NCI-H345 (cell line): Measurements from ENCODE around the gene GLI1.
"Not testable (repeated sequence)": the region's sequence is repeated elsewhere in the genome, so short reads cannot be mapped to it uniquely, and the experiment has no call there.

Source experiments
- DNase-seq: peaks from one replicate; lab custom pipeline; 2025; lab: John Stamatoyannopoulos, UW

The GLI1 gene

DNA sequence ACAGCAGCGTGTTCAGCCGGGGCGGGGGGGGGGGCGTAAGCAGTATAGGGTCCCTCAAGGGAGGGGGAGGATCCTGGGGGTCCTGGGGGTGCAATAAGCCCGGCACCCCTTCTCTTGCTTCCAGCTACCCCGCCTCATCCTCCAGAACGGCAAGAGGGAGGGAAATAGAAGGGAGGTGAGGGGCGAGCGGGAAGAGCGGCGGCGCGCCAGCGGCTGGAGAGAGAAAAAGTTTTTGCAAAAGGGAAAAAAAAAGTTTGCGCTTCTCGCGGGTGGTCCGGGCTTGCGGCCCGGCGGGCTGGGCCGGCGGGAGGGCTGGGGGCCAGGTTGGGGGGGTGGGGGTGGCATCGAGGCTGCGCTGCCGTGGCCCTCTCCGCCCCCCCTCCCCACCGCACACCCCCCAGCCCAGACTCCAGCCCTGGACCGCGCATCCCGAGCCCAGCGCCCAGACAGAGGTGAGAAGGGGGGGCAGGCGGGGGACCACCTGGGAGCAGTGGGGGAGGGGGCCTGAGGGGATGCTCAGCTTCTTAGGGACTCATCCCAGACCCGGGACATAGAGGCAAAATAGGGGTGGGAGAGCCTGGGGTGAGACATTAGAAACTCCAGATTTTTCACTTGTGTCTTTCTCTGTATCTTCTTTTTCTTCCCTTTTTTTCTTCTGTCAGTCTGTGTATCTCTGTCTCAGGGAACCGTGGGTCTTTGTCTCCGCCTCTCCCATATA lies at the start of gene GLI1:
Gene GLI1, plus strand, starts transcription at position 36 of the 718 bp plus-strand sequence. CDS start 3,907 bp downstream, outside the sequence.
- no peak for DNase-seq

DNA sequence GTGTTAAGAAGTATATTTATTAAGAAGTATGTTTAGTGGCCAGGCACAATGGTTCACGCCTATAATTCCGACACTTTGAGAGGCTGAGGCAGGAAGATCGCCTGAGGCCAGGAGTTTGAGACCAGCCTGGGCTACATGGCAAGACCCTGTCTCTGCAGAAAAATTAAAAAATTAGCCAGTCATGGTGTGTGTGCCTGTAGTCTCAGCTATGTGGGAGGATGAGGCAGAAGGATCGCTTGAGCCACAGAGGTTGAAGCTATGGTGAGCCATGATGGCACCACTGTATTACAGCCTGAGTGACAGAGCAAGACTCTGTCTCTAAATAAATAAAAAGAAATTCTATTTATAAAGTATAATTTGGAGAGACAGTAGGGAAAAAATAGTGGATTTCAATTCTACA lies 49.1 kb upstream of the GLI1 start:
- no peak for DNase-seq

DNA sequence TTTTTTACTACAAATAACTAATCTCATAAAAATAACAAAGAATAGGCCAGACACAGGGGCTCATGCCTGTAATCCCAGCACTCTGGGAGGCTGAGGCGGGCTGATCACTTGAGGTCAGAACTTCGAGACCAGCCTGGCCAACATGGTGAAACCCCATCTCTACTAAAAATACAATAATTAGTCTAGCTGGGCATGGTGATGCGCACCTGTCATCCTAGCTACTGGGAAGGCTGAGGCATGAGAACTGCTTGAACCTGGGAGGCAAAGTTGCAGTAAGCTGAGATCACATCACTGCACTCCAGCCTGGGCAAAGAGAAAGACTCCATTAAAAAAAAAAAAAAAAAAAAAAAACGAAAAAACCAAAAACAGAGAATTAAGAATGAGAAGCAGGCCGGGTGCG lies 45.4 kb upstream of the GLI1 start:
- not testable (repeated sequence) for DNase-seq

DNA sequence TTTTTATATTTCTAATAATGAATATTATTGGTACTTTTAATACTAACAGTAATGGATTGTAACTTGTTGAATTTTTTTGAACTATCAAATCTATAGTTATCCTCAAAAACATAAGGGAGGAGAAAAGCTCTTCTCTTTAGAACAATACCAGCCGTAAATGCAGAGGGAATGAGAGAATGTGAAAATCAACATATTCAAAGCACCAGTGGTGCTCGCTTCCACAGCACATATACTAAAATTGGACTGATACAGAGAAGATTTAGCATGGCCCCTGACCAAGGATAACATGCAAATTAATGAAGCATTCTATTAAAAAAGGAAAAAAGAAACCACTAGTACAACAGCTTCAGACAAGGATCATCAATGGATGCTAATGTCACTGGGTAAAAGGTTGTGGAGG lies 44.5 kb upstream of the GLI1 start:
- no peak for DNase-seq

DNA sequence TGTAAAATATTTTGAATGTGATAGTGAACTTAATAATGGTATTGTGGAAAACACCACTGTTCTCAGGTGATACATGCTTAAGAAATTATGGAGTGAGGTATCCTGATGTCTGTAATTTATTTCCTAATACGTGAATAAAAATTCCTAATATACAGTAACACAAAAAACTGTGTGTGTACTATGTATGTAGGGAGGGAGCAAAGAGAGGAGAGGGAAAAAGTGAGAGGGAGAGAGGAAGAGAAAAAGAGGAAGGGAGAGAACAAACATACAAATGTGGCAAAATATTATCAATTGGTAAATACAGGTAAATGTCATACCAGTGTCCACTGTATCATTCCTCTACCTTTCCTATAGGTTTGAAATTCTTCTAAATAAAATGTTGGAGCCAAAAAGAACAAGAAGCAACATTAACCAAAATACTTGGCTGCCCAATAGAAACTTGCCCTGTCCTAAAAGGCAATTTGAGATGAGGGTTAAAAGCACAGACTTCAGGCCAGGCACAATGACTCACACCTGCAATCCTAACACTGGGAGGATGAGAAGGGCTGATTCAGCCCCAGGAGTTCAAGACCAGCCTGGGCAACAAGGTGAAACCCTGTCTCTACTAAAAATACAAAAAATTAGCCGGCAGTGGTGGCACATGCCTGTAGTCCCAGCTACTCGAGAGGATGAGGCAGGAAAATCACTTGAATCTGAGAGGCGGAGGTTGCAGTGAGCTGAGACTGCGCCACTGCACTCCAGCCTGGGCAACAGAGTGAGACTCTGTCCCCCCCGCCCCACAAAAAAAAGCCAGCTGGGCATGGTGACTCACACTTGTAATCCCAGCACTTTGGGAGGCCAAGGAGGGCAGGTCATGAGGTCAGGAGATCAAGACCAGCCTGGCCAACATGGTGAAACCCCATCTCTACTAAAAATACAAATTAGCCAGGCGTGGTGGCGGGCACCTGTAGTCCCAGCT lies 43.3 kb upstream of the GLI1 start:
- no peak for DNase-seq

DNA sequence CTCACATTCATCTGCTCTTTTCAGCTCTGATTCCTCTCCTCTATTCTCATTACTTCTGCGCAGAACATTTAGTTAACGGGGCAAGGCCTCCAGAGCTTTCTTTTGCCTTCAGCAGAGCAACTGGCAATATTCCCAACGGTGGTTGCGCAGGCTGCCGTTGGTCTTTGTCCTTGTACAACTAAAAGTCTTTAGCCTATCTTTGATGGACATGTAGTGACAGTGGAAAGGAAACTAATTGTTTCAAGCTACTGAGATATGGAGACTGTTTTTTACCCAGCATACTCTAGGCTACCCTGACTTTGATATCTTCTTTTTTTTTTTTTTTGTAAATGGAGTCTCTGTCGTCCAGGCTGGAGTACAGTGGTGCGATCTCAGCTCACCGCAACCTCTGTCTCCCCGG lies 41.3 kb upstream of the GLI1 start:
- DNase-seq: no peak

DNA sequence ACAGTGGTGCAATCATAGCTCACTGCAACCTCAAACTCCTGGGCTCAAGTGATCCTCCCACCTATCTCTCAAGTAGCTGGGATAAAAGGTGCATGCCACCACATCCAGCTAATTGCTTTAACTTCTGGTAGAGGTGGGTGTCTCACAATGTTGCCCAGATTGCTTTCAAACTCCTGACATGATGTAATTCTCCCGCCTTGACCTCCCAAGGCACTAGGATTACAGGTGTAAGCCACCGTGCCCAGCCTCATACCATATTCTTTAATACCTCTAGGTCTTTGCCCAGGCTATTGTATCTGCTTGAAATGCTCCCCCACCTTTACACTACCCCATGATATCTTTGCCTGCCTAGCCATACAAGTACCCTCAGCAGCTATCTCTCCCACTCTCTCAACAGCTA lies 40.1 kb upstream of the GLI1 start:
- no peak for DNase-seq

DNA sequence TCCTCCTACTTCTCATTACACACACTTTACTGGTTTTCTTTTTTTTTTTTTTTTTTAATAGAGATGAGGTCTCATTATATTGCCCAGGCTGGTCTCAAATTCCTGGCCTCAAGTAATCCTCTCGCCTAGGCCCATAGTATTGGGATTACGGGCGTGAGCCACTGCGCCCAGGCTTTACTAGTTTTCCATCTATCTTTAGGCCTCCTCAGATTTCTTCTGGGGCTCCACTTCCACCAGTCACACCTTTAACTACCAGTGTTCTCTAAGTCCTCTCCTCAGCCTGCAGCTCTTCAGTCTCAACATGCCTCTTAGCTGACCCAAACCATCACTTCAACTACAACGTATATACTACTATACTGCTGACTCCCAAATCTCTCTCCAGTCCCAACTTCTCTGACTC lies 39.1 kb upstream of the GLI1 start:
- no peak for DNase-seq

DNA sequence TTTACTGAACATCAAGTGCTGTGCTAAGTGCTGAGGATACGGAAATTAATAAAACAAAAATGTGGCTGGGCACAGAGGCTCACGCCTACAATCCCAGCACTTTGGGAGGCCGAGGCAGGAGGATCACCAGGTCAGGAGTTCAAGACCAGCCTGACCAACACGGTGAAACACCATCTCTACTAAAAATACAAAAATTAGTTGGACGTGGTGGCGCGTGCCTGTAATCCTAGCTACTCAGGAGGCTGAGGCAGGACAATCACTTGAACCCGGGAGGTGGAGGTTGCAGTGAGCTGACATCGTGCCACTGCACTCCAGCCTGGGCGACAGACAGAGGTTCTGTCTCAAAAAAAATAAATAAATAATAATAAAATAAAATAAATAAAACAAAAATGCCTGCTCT lies 32.6 kb upstream of the GLI1 start:
- not testable (repeated sequence) for DNase-seq

DNA sequence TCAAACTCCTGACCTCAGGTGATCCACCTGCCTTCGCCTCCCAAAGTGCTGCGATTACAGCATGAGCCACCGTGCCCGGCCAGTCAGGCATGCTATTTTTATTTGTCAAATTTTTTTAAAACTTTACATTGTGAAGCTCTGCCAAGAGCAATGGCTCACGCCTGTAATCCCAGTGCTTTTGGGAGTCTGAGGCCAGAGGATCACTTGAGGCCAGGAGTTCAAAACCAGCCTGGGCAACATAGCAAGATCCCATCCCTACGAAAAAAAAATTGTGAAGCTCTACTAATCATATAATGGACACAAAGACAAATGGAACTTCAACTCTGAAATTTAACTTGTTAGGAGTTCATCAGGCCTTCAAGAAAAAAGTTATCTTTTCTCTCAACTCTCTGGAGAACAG lies 30.6 kb upstream of the GLI1 start:
- DNase-seq: no peak

DNA sequence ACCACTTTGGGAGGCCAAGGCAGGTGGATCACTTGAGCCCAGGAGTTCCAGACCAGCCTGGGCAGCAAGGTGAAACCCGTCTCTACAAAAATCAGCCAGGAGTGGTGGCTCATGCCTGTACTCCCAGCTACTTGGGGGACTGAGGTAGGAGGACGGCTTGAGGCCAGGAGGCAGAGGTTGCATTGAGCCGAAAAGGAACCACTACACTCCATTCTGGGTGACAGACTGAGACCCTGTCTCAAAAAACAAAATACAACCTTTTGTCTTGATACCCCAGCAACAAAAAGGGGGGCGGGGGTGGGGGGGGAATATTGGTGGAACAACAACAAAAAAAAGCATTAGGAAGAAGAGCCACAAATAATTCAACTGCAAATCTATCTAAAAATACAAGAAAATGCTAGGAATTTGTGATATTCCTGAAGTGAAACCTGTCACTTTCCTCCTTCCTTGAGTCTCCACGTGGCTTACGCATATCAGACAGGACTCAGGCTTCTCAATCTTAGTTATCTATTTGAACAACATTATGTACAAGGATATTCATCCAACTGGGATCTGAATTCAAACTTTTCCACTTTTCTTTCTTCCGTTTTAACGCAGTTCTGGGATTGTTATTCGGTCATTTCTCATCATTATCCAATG lies 30.0 kb upstream of the GLI1 start:
- no peak for DNase-seq

DNA sequence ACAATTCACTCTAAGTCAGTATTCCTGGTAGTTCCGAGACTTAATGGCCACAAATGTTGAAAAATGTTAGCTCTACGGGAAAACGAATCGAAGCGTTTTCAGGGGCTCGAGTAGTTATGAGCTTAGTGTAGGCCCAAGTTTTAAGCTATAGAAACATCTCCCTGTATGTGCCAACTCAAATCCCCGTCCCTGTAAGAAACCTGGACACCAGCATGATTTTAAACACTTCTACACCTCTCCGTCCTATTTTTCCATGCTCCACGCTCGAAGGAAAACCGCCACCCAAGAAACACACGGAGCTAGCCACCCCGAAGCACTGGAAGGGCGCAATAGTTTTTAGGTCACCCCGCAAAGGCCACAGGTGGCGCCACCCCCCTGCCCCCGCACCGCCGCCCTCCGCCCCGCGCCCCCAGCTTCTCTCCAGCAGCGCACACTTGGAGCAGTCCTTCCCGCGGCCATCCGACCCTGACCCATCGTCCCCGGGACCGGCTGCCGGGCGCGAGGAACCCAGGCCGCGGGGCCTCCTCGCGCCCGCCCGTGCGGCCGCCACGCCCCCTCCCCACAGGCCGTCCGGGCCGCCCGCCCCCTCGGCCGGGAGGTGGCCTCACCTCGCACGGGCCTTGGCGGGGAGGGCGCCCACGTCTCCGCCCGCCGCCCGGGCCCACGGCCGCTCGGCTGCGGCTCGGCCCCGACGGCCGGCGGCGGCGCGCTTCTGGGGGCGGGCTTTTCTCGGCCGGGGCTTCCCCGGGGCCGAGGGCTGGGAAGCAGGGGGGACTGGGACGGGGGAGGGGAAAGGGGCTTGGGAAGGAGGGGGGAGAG lies 29.3 kb upstream of the GLI1 start:
- DNase-seq: no peak

DNA sequence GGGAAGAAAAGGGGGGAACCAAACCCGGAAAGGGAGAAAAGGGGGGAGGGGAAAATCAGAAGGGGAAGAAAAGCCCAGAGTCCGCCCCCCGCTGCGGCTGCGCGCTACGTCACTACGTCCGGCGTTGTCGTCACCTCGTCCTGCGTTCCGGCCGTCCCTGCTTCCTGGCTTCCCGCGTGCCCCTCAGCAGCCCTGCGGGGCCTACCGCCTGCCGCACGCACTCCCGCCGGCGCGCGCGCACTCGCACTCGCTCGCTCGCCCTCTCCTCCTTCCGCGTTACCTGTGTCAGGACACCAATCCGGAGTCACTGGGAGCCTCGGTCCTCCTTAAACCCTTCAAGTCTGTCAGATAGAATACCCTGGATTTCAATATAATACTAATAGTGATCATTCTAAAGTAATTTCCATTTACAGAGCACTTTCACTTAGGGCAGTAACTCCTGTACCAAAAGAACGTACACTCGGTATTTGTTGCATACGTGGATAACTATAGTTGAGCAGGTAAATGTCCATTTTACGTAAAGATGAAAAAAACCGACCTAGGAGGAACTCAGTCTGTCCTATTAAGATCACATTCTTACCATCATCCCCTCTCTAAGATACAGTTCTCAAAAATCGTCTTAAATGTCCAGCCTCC lies 28.5 kb upstream of the GLI1 start, which contains the start of gene R3HDM2:
Gene R3HDM2, minus strand, starts transcription at position 113 of the 636 bp plus-strand sequence. CDS start 120,615 bp downstream, outside the sequence.
- DNase-seq: peak; percentile 96

DNA sequence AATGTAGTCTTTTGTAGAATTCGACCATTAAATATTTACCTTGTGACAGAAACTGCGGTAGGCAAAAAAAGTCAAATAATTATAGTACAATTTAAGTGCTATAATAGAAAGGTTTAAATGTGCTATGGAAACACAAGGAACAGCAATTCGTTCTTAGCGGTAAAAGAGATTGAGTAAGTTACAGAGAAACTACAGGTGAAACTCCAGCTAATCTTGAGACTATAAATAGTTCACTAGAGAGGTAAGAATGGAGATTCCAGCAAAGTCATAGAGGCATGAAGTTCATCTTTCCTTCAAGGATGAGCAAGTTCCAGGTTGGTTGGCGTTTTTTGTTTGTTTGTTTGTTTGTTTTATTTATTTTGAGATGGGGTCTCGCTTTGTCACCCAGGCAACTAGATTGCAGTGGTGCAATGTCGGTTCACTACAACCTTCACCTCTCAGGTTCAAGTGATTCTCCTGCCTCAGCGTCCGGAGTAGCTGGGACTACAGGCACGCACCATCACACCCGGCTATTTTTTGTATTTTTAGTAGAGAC lies 27.9 kb upstream of the GLI1 start:
- no peak for DNase-seq

DNA sequence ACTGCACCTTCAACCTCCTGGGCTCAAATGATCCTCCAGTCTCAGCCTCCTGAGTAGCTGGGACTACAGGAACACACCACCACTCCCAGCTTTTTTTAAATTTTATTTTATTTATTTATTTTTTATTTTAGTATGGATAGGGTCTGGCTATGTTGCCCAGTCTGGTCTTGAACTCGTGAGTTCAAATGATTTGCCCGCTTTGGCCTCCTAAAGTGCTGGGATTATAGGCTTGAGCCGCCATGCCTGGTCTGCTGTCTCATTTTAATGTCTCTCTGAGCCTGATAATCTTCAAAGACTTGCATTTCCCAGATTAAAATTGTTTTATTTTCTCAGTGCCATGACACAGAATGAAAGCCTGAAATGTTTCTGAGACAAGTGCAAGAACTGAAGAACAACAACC lies 26.2 kb upstream of the GLI1 start:
- DNase-seq: no peak

DNA sequence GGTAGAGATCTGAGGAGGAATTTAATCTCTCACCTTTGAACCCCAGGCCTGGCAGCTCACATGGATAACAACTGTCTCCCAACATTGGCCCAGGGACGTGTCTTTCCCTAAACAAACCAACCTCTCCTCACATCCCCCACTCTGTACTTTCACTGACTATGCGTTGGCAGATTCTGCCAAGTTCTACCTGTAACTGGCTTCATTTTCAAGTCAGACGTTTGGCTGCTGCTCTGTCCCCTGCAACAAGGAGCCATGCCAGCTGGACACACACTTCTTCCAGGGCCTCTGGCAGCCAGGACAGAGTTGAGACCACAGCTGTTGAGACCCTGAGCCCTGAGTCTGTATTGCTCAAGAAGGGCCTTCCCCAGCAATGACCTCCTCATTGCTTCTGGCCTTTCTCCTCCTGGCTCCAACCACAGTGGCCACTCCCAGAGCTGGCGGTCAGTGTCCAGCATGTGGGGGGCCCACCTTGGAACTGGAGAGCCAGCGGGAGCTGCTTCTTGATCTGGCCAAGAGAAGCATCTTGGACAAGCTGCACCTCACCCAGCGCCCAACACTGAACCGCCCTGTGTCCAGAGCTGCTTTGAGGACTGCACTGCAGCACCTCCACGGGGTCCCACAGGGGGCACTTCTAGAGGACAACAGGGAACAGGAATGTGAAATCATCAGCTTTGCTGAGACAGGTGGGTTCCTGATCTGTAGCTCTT lies 24.9 kb upstream of the GLI1 start, which contains the start of gene INHBC:
Gene INHBC, plus strand, starts transcription at position 268 of the 707 bp plus-strand sequence. Its CDS starts 103 bp downstream, at position 371.
- DNase-seq: no peak

DNA sequence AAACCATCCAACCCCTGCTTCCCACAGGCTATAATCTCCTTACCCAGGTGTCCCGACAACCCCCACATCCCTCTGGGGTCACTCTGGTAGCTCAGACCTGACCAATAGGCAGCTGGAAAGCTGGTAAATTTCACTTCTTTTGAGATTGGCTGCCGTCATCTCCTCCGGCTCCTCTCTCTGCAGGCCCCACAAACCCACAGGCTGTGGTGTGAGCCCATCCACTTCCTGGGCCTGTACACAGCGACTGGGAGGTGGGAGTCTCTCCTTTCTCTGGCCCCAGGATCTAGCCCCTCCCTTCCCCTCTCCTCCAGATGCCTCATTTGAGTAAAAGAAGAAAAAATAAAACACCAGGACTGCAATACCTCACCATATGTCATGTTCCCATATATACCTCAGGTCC lies 24.3 kb upstream of the GLI1 start:
- no peak for DNase-seq

DNA sequence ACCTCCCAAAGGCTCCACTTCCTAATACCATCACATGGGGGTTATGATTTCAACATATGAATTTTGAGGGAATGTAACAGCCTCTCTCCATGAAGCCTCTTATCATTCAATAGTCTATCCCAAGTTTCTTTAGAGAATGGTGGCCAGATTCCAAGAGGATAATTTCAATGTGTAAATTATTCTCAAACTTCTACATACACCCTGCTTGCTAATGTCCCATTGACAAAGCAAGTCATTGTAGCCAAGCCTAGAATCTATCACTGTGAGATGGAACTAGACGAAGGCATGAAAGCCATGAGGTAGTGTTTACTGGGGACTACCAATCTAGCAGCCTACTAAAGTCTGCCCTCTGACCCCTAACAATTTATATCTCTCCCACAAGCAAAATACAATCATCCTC lies 21.2 kb upstream of the GLI1 start:
- DNase-seq: no peak

DNA sequence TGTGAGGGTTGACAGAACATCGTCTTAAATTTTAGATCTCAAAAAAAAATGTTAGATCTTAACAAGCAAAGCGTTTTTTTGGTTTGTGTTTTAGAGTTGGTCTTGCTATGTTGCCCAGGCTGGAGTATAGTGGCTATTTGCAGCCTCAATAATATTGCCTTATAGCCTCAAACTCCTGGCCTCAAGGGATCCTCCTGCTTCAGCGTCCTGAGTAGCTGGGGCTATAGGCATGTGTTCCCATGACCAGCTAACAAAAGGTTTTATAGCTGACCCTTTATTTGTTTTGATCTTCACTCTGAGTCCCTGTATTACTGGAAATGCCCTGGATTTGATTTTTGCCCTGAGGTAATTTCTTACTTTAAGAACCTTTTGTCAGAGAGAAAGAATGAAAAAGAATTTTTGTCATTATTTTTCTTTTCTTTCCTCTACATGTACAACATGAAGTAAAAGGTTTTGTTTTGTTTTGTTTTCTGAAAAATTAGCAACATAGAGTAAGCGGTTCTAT lies 19.8 kb upstream of the GLI1 start:
- DNase-seq: no peak

DNA sequence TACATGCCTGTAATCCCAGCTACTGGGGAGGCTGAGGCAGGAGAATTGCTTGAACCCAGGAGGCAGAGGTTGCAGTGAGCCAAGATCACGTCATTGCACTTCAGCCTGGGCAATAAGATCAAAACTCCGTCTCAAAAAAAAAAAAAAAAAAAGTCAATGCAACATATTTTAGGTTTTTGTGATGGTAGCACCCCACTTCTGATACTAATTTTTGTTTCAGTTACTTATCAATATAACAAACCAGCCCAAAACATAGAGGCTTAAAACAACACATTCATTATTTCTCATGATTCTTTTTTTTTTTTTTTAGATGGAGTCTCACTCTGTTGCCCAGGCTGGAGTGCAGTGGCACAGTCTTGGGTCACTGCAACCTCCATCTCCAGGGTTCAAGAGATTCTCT lies 18.2 kb upstream of the GLI1 start:
- not testable (repeated sequence) for DNase-seq
